Sigmoid colon (tissue), 4 donors: ENCODE data around the gene MRPL33.

Experiments used
- CTCF ChIP-seq, 4 experiments: fragments of 450-650 bp in 3 of 4; fragments of 200-600 bp in 1 of 4; IDR thresholded peaks; one replicate each; pipeline ENCODE4 v1.5.1; 2016 to 2019; ENCODE audit warnings: antibody characterized with exemption in 4 of 4, mild to moderate bottlenecking in 3 of 4, moderate library complexity in 2 of 4
- EP300 ChIP-seq, 4 donors: sonication (generic); formaldehyde crosslinking; IDR thresholded peaks; one replicate each; pipeline ENCODE4 v1.6.1; 2017; ENCODE audit warnings: antibody characterized with exemption in 4 of 4
- POLR2A ChIP-seq, 2 donors: fragments of 450-650 bp; IDR thresholded peaks; one replicate each; pipeline ENCODE4 v1.6.1; 2016; ENCODE audit warnings: antibody characterized with exemption in 2 of 2, mild to moderate bottlenecking in 2 of 2, moderate library complexity in 2 of 2
- POLR2AphosphoS5 ChIP-seq, 4 donors: sonication (generic); formaldehyde crosslinking; IDR thresholded peaks; one replicate each; pipeline ENCODE4 v1.6.1; 2017; ENCODE audit warnings: antibody characterized with exemption in 4 of 4

- no peak for TF ChIP-seq CTCF (IDR thresholded peaks at IDR 0.05)
- TF ChIP-seq POLR2AphosphoS5 (IDR thresholded peaks at IDR 0.05), result no peak
- no peak for TF ChIP-seq POLR2A (IDR thresholded peaks at IDR 0.05)
- TF ChIP-seq EP300 (IDR thresholded peaks at IDR 0.05), result no peak
These were observed 27.0 kb downstream of the MRPL33 start for GRCh38 chr2:27798486-27798885.
